CD4-positive, alpha-beta T cell (primary cell): Measurements from ENCODE around the gene TCEA2. TPM values are rescaled to one million over a fixed set of nuclear protein-coding genes. Genes with fewer than 3 reads are reported as not detected.
A peak's percentile ranks its signal among the peaks of the same experiment; 100 is the strongest.

Experiments used
- ATAC-seq: fragments of 200-7000 bp; cut with Tn5 transposase; one replicate; pipeline ENCODE4 v1.10.0; 2022; ENCODE audit warnings: mild to moderate bottlenecking; ENCODE audit not compliant: poor library complexity
- CTCF ChIA-PET: fragments of 350-600 bp; sonication (Branson Sonifier 250); formaldehyde crosslinking; loops from one replicate; lab custom pipeline; 2021; ENCODE audit warnings: antibody characterized with exemption, inconsistent platforms; lab: Charles Lee
- POLR2A ChIA-PET: fragments of 350-600 bp; sonication (Branson Sonifier 250); formaldehyde crosslinking; loops from one replicate; lab custom pipeline; 2021; ENCODE audit warnings: antibody characterized with exemption, inconsistent platforms; lab: Charles Lee
- DNase-seq, 14 experiments: peaks; one replicate each; pipeline ENCODE4 v3.0.0-alpha.2; 2013 to 2020; ENCODE audit warnings: mixed read lengths in 2 of 14
- H3K27ac ChIP-seq, 2 donors: one replicate each; pipeline versions ENCODE4 v1.5.1 to v1.7.0; 2013; ENCODE audit warnings: low read length in 2 of 2, low read depth in 1 of 2, mild to moderate bottlenecking in 1 of 2
- H3K27me3 ChIP-seq, 2 experiments: 1 replicate in 1 of 2; 2 replicates in 1 of 2; pipeline versions ENCODE4 v1.6.1 to v1.7.0; 2013; ENCODE audit warnings: low read length in 2 of 2, control low read depth in 1 of 2, mild to moderate bottlenecking in 1 of 2, moderate library complexity in 1 of 2; ENCODE audit not compliant: insufficient read depth in 2 of 2, control insufficient read depth in 1 of 2
- H3K36me3 ChIP-seq: one replicate; pipeline ENCODE4 v1.6.1; 2013; ENCODE audit warnings: low read length, control low read depth; ENCODE audit not compliant: insufficient read depth
- H3K4me1 ChIP-seq: one replicate; pipeline ENCODE4 v1.6.1; 2013; ENCODE audit warnings: low read length, control low read depth; ENCODE audit not compliant: insufficient read depth
- H3K4me3 ChIP-seq: one replicate; pipeline ENCODE4 v1.5.1; 2013; ENCODE audit warnings: mild to moderate bottlenecking, low read length, moderate library complexity
- H3K9me3 ChIP-seq, 2 experiments: 1 replicate in 1 of 2; 2 replicates in 1 of 2; pipeline versions ENCODE4 v1.6.1 to v1.7.0; 2013; ENCODE audit warnings: low read length in 2 of 2, mild to moderate bottlenecking in 2 of 2, control low read depth in 1 of 2, moderate library complexity in 1 of 2; ENCODE audit not compliant: control insufficient read depth in 1 of 2, insufficient read depth in 1 of 2
- H3K27ac Mint-ChIP-seq: one replicate; pipeline ENCODE4 v1.8.0; 2020; ENCODE audit warnings: mixed read lengths
- H3K27me3 Mint-ChIP-seq: one replicate; pipeline ENCODE4 v1.8.0; 2021; ENCODE audit warnings: mixed read lengths
- H3K36me3 Mint-ChIP-seq: one replicate; pipeline ENCODE4 v1.8.0; 2021; ENCODE audit warnings: low read depth, mixed read lengths
- H3K4me1 Mint-ChIP-seq: one replicate; pipeline ENCODE4 v1.8.0; 2021; ENCODE audit warnings: low read depth, mixed read lengths
- H3K4me3 Mint-ChIP-seq: one replicate; pipeline ENCODE4 v1.8.0; 2020; ENCODE audit warnings: mild to moderate bottlenecking, mixed read lengths
- H3K9me3 Mint-ChIP-seq: one replicate; pipeline ENCODE4 v1.8.0; 2020; ENCODE audit warnings: mixed read lengths
- CTCF ChIP-seq: fragments of 200-600 bp; IDR thresholded peaks from one replicate; pipeline ENCODE4 v1.8.0; 2022; ENCODE audit warnings: antibody characterized with exemption, mild to moderate bottlenecking
- intact Hi-C, 2 experiments: fragments of 100-400 bp; cut with DNase I in 1 of 2; cut with micrococcal nuclease in 1 of 2; formaldehyde crosslinking; loops; one replicate each; pipeline versions ENCODE4 v1.15.1 to v1.9.0; 2023 to 2025; cut with DNase I, micrococcal nuclease
- polyA plus RNA-seq, 2 donors: library from polyadenylated mRNA; unstranded; fragments of 120-200 nt; gene quantifications; one replicate each; pipeline ENCODE4 v1.2.1, GENCODE V29; 2013
- total RNA-seq, 174 experiments: library from RNA in 2 of 174; stranded (reverse) in 2 of 174; gene quantifications; one replicate each; pipeline ENCODE4 v1.2.3 and lab custom pipeline; 2021 to 2026

Gene TCEA2
- total RNA-seq (10 to 100 TPM; 28.4 to 29.9 TPM), total RNA-seq (lab: John Stamatoyannopoulos, UW) (1.7 to 27.2 (median 11.5) reads per million in 172 experiments)
- 21.7 TPM for polyA plus RNA-seq (2013, experiment 1 of 2)
- 23.8 TPM for polyA plus RNA-seq (2013, experiment 2 of 2)

GRCh38 chr20:64062596-64063388, at the start of gene TCEA2:
Gene TCEA2 (plus strand): TSS chr20:64063198. CDS start chr20:64063313, 115 bp downstream.
- POLR2A ChIA-PET = interaction anchor here (0.7 to 1.9 kb wide), 11 partner anchors 14 to 494 kb away, joined by 3 to 14 read pairs (median 4); partner anchors contain the start of genes LKAAEAR1, OPRL1, RGS19 and SOX18
- DNase-seq (peak; percentile 86 to 96 (median 94)), ATAC-seq (peak; percentile 90)
- Mint-ChIP-seq H3K4me1 (peaks cover 41% of the 10 kb centered on the region), H3K9me3 (no peaks in the 10 kb centered on the region), H3K4me3 (peak within 1 kb of the TSS; percentile 85), H3K27me3 (no peaks in the 10 kb centered on the region), H3K27ac (peak within 1 kb of the TSS; percentile 48), H3K36me3 (no peaks in the 10 kb centered on the region)
- TF ChIP-seq CTCF = no peak
- Histone ChIP-seq H3K36me3 (no peaks in the 10 kb centered on the region), H3K4me3 (peak within 1 kb of the TSS; percentile 56), H3K27ac (peak within 1 kb of the TSS in 1 of 2 donors; percentile 22), H3K4me1 (peaks cover 58% of the 10 kb centered on the region), H3K9me3 (no peaks in the 10 kb centered on the region), H3K27me3 (no peaks in the 10 kb centered on the region)
- CTCF ChIA-PET = interaction anchor here (1.5 to 1.9 kb wide), 2 partner anchors 20 to 24 kb away, joined by 6 to 15 read pairs; no protein-coding TSS in a partner anchor
- intact Hi-C loops = loop anchor here (1.0 to 10.0 kb wide), 7 partner anchors 16 to 408 kb away; partner anchors contain the start of genes RGS19 (in 2 of the 2), ARFRP1 (in 1 of the 2), DNAJC5 (in 1 of the 2) and PRPF6 (in 1 of the 2)

- H3K4me3 ChIP-seq = no peak overlapping the region
- Mint-ChIP-seq H3K27me3 (no peaks in the 10 kb centered on the region), H3K4me1 (peaks cover 17% of the 10 kb centered on the region), H3K27ac (peak overlapping the region; percentile 47), H3K36me3 (peaks cover 81% of the 10 kb centered on the region), H3K9me3 (no peaks in the 10 kb centered on the region), H3K4me3 (no peak overlapping the region)
- ChIA-PET POLR2A (no interaction called here), CTCF (no interaction called here)
- no peak for TF ChIP-seq CTCF
- DNase-seq = no peak
- intact Hi-C loops = no loop called here
- peaks cover 27% of the 10 kb centered on the region for H3K4me1 ChIP-seq
- no peaks in the 10 kb centered on the region for H3K27me3 ChIP-seq
- H3K36me3 ChIP-seq = peaks cover 73% of the 10 kb centered on the region
- no peak overlapping the region for H3K27ac ChIP-seq
- no peak for ATAC-seq
- H3K9me3 ChIP-seq = peaks cover 26 to 34% of the 10 kb centered on the region in 2 experiments
Observed at GRCh38 chr20:64015635-64016034, 47.4 kb upstream of the TCEA2 start.

- no peak overlapping the region for H3K4me3 ChIP-seq
- DNase-seq (no peak), ATAC-seq (no peak)
- no peaks in the 10 kb centered on the region for H3K27me3 ChIP-seq
- no peaks in the 10 kb centered on the region for H3K9me3 Mint-ChIP-seq
- H3K4me3 Mint-ChIP-seq = no peak overlapping the region
- intact Hi-C loops = no loop called here
- no peak overlapping the region for H3K27ac ChIP-seq
- H3K36me3 Mint-ChIP-seq = peaks cover 91% of the 10 kb centered on the region
- peaks cover 91% of the 10 kb centered on the region for H3K36me3 ChIP-seq
- H3K4me1 ChIP-seq = no peaks in the 10 kb centered on the region
- H3K9me3 ChIP-seq = no peaks in the 10 kb centered on the region
- no peaks in the 10 kb centered on the region for H3K27me3 Mint-ChIP-seq
- ChIA-PET CTCF (no interaction called here), POLR2A (interaction anchor here (1.4 kb wide), 1 partner anchor 40 kb away, joined by 3 read pairs; the partner anchor contains the start of gene PRPF6)
- peaks cover 4% of the 10 kb centered on the region for H3K4me1 Mint-ChIP-seq
- no peak overlapping the region for H3K27ac Mint-ChIP-seq
- TF ChIP-seq CTCF = no peak
Observed at GRCh38 chr20:64021124-64021975, 41.6 kb upstream of the TCEA2 start.
